Measurements from ENCODE around the gene SHKBP1.
"Not testable (repeated sequence)": the region's sequence is repeated elsewhere in the genome, so short reads cannot be mapped to it uniquely, and the experiment has no call there.

Gene SHKBP1

GRCh38 chr19:40576585-40577451 lies at the start of gene SHKBP1:
Gene SHKBP1 (plus strand): TSS chr19:40576873. CDS start chr19:40576900, 27 bp downstream.
- peak; percentile 68 for FAIRE-seq

- no peak for FAIRE-seq
Observed at GRCh38 chr19:40528078-40528477, 48.6 kb upstream of the SHKBP1 start.

GRCh38 chr19:40528533-40529092 lies 48.1 kb upstream of the SHKBP1 start:
- no peak for FAIRE-seq

- no peak for FAIRE-seq
Observed at GRCh38 chr19:40529093-40529954, 47.3 kb upstream of the SHKBP1 start.

GRCh38 chr19:40530091-40530901 lies 46.4 kb upstream of the SHKBP1 start:
- FAIRE-seq: no peak

- FAIRE-seq: no peak
Observed at GRCh38 chr19:40533508-40533907, 43.2 kb upstream of the SHKBP1 start.

- FAIRE-seq: no peak
Observed at GRCh38 chr19:40534148-40534547, 42.5 kb upstream of the SHKBP1 start.

- FAIRE-seq: no peak
Observed at GRCh38 chr19:40539070-40539469, 37.6 kb upstream of the SHKBP1 start.

GRCh38 chr19:40542202-40542859 lies 34.3 kb upstream of the SHKBP1 start:
- peak; percentile 61 for FAIRE-seq

GRCh38 chr19:40543029-40543597 lies 33.6 kb upstream of the SHKBP1 start:
- no peak for FAIRE-seq

- not testable (repeated sequence) for FAIRE-seq
Observed at GRCh38 chr19:40546153-40546841, 30.4 kb upstream of the SHKBP1 start.

GRCh38 chr19:40547190-40547589 lies 29.5 kb upstream of the SHKBP1 start:
- FAIRE-seq: not testable (repeated sequence)

- no peak for FAIRE-seq
Observed at GRCh38 chr19:40547836-40548235, 28.8 kb upstream of the SHKBP1 start.

GRCh38 chr19:40549007-40549708 lies 27.5 kb upstream of the SHKBP1 start:
- FAIRE-seq: no peak

GRCh38 chr19:40550951-40551350 lies 25.7 kb upstream of the SHKBP1 start:
- FAIRE-seq: no peak

- FAIRE-seq: no peak
Observed at GRCh38 chr19:40552848-40553247, 23.8 kb upstream of the SHKBP1 start.

- FAIRE-seq: no peak
Observed at GRCh38 chr19:40553885-40554857, 22.5 kb upstream of the SHKBP1 start.

GRCh38 chr19:40555978-40556689 lies 20.5 kb upstream of the SHKBP1 start:
- no peak for FAIRE-seq
